H1 (cell line): Measurements from ENCODE around the gene ABCG1. TPM values are rescaled to one million over a fixed set of nuclear protein-coding genes. Genes with fewer than 3 reads are reported as not detected.

Source experiments
- CTCF ChIA-PET: fragments of 300-600 bp; sonication (Branson Sonifier 250); formaldehyde crosslinking; loops from one replicate; lab custom pipeline; 2021; ENCODE audit not compliant: partially characterized antibody; lab: Charles Lee
- POLR2A ChIA-PET: fragments of 300-600 bp; sonication (Branson Sonifier 250); formaldehyde crosslinking; loops from one replicate; lab custom pipeline; 2021; ENCODE audit warnings: inconsistent platforms; ENCODE audit not compliant: partially characterized antibody; lab: Charles Lee
- DNase-seq, 2 experiments: peaks; one replicate each; pipeline versions ENCODE4 v3.0.0 to v3.0.0-alpha.2; 2010 to 2022; ENCODE audit warnings: low spot score in 2 of 2, low read depth in 1 of 2, mixed read lengths in 1 of 2
- FAIRE-seq: peaks from 2 replicates; lab custom pipeline; 2011; peaks lifted over from hg19 to GRCh38; lab: Jason Lieb, UNC
- H2AFZ ChIP-seq: 2 replicates; pipeline ENCODE4 v1.8.1; 2012; ENCODE audit warnings: low read length, inconsistent platforms
- H2AK5ac ChIP-seq: 2 replicates; pipeline ENCODE4 v1.6.1; 2013; ENCODE audit warnings: low read depth, low read length
- H2BK120ac ChIP-seq: replicated peaks from 2 replicates; pipeline ENCODE3; 2013; ENCODE audit warnings: low read depth, low read length, inconsistent platforms
- H2BK12ac ChIP-seq: 2 replicates; pipeline ENCODE4 v1.6.1; 2013; ENCODE audit warnings: low read depth, low read length
- H2BK15ac ChIP-seq: 2 replicates; pipeline ENCODE4 v1.6.1; 2013; ENCODE audit warnings: low read length
- H2BK20ac ChIP-seq: 2 replicates; pipeline ENCODE4 v1.6.1; 2013; ENCODE audit warnings: low read length
- H2BK5ac ChIP-seq: 2 replicates; pipeline ENCODE4 v1.6.1; 2013; ENCODE audit warnings: low read depth, low read length
- H3K14ac ChIP-seq: 2 replicates; pipeline ENCODE4 v1.6.1; 2013; ENCODE audit warnings: inconsistent platforms; ENCODE audit not compliant: insufficient read length
- H3K18ac ChIP-seq: 2 replicates; pipeline ENCODE4 v1.6.1; 2013; ENCODE audit warnings: low read length; ENCODE audit errors: extremely low read depth
- H3K23ac ChIP-seq: 2 replicates; pipeline ENCODE4 v1.6.1; 2013; ENCODE audit warnings: inconsistent platforms; ENCODE audit not compliant: insufficient read length
- H3K23me2 ChIP-seq: 2 replicates; pipeline ENCODE4 v1.6.1; 2013; ENCODE audit warnings: low read depth, low read length
- H3K27ac ChIP-seq: 2 replicates; pipeline ENCODE4 v1.6.1; 2011; ENCODE audit warnings: low read depth, low read length, inconsistent platforms
- H3K27me3 ChIP-seq, 4 experiments: replicated peaks in 1 of 4; 1 replicate in 1 of 4; 2 replicates in 3 of 4; pipeline versions ENCODE4 v1.6.1 to v1.8.1; 2011 to 2013; ENCODE audit warnings: low read length in 3 of 4, mild to moderate bottlenecking in 3 of 4, inconsistent platforms in 2 of 4, mixed read lengths in 2 of 4, moderate library complexity in 1 of 4; ENCODE audit not compliant: control insufficient read depth in 3 of 4, insufficient read depth in 3 of 4; ENCODE audit errors: extremely low read depth in 1 of 4
- H3K36me3 ChIP-seq, 4 experiments: 2 replicates each; pipeline versions ENCODE4 v1.6.1 to v1.8.1; 2011 to 2013; ENCODE audit warnings: mild to moderate bottlenecking in 4 of 4, low read length in 3 of 4, moderate library complexity in 2 of 4, control low read depth in 1 of 4, inconsistent platforms in 1 of 4; ENCODE audit not compliant: insufficient read depth in 4 of 4, control insufficient read depth in 2 of 4
- H3K4ac ChIP-seq: replicated peaks from 2 replicates; pipeline ENCODE3; 2013; ENCODE audit warnings: low read length, low read depth, mixed read lengths, inconsistent platforms; ENCODE audit not compliant: insufficient read length
- H3K4me1 ChIP-seq, 4 experiments: replicated peaks in 1 of 4; 1 replicate in 1 of 4; 2 replicates in 3 of 4; pipeline versions ENCODE4 v1.6.1 to v1.8.1; 2011 to 2013; ENCODE audit warnings: low read length in 3 of 4, inconsistent platforms in 2 of 4, mixed read lengths in 1 of 4; ENCODE audit not compliant: insufficient read depth in 4 of 4, control insufficient read depth in 3 of 4
- H3K4me2 ChIP-seq, 2 experiments: 2 replicates each; pipeline versions ENCODE4 v1.6.1 to v1.8.1; 2011 to 2013; ENCODE audit warnings: low read depth in 2 of 2, low read length in 2 of 2, control low read depth in 1 of 2, inconsistent platforms in 1 of 2, mild to moderate bottlenecking in 1 of 2; ENCODE audit not compliant: insufficient read depth in 1 of 2
- H3K4me3 ChIP-seq, 4 experiments: fragments of 200-600, 300-600 bp in 1 of 4; sonication (generic), shearing (Covaris generic), sonication (Bioruptor Twin) in 1 of 4; 2 replicates each; pipeline versions ENCODE4 v1.5.1 to v1.8.1; 2011 to 2016; ENCODE audit warnings: low read length in 4 of 4, low read depth in 3 of 4, control low read depth in 2 of 4, inconsistent platforms in 2 of 4, mild to moderate bottlenecking in 2 of 4, mixed read lengths in 1 of 4, moderate library complexity in 1 of 4; ENCODE audit not compliant: insufficient read depth in 2 of 4; ENCODE audit errors: extremely low read depth in 1 of 4
- H3K56ac ChIP-seq: replicated peaks from 2 replicates; pipeline ENCODE3; 2013; ENCODE audit warnings: low read depth, mild to moderate bottlenecking, mixed read lengths, low read length, inconsistent platforms; ENCODE audit not compliant: insufficient read length
- H3K79me1 ChIP-seq: 2 replicates; pipeline ENCODE4 v1.6.1; 2013; ENCODE audit warnings: low read depth, low read length, control low read depth
- H3K79me2 ChIP-seq, 2 experiments: 2 replicates each; pipeline versions ENCODE4 v1.6.1 to v1.8.1; 2012 to 2013; ENCODE audit warnings: low read length in 2 of 2, mild to moderate bottlenecking in 2 of 2, inconsistent platforms in 1 of 2; ENCODE audit not compliant: insufficient read depth in 2 of 2, control insufficient read depth in 1 of 2
- H3K9ac ChIP-seq, 4 experiments: replicated peaks in 1 of 4; 1 replicate in 1 of 4; 2 replicates in 3 of 4; pipeline versions ENCODE4 v1.6.1 to v1.8.1; 2011 to 2013; ENCODE audit warnings: low read depth in 3 of 4, low read length in 3 of 4, control low read depth in 2 of 4, mild to moderate bottlenecking in 2 of 4, moderate library complexity in 2 of 4, inconsistent platforms in 1 of 4; ENCODE audit errors: extremely low read depth in 1 of 4
- H3K9me3 ChIP-seq, 2 experiments: 2 replicates each; pipeline versions ENCODE4 v1.6.1 to v1.8.1; 2012 to 2013; ENCODE audit warnings: mild to moderate bottlenecking in 2 of 2, moderate library complexity in 2 of 2, control low read depth in 1 of 2, inconsistent platforms in 1 of 2, low read depth in 1 of 2, low read length in 1 of 2, mixed read lengths in 1 of 2; ENCODE audit not compliant: insufficient read depth in 2 of 2
- H4K20me1 ChIP-seq, 2 experiments: replicated peaks in 1 of 2; 2 replicates each; pipeline versions ENCODE3 to v1.8.1; 2011 to 2013; ENCODE audit warnings: inconsistent platforms in 2 of 2, low read length in 2 of 2, mild to moderate bottlenecking in 1 of 2; ENCODE audit not compliant: insufficient read depth in 2 of 2, control insufficient read depth in 1 of 2
- H4K5ac ChIP-seq: 2 replicates; pipeline ENCODE4 v1.6.1; 2013; ENCODE audit warnings: low read length, low read depth, mixed read lengths, inconsistent platforms; ENCODE audit not compliant: insufficient read length
- H4K8ac ChIP-seq: 2 replicates; pipeline ENCODE4 v1.8.0; 2013; ENCODE audit warnings: mild to moderate bottlenecking, moderate library complexity, low read length, inconsistent platforms; ENCODE audit not compliant: insufficient read depth; ENCODE audit errors: extremely low read depth
- H4K91ac ChIP-seq: replicated peaks from 2 replicates; pipeline ENCODE3; 2013; ENCODE audit warnings: low read length, mixed read lengths, inconsistent platforms; ENCODE audit not compliant: insufficient read length
- E2F6 ChIP-seq: IDR thresholded peaks from 2 replicates; pipeline ENCODE4 v1.6.1; 2012; ENCODE audit warnings: inconsistent platforms
- SUZ12 ChIP-seq: fragments of 200-600 bp; sonication (generic); IDR thresholded peaks from 2 replicates; pipeline ENCODE4 v1.6.1; 2012; ENCODE audit warnings: mild to moderate bottlenecking, inconsistent platforms, low read length, moderate library complexity, mixed read lengths
- WGBS, 2 experiments: shearing (Covaris generic) in 1 of 2; methylation state at CpG; one replicate each; pipeline versions ENCODE4 v1.1.6 to v1.1.7; 2013 to 2015; ENCODE audit warnings: low lambda C conversion rate in 2 of 2, mixed read lengths in 2 of 2, inconsistent platforms in 1 of 2, low coverage in 1 of 2, missing lambda C conversion rate in 1 of 2; ENCODE audit not compliant: insufficient replicate concordance in 2 of 2, insufficient coverage in 1 of 2, insufficient read length in 1 of 2; ENCODE audit errors: extremely low coverage in 1 of 2, missing lambda C conversion rate in 1 of 2; 5-methylcytosine and 5-hydroxymethylcytosine counted together
- polyA plus RNA-seq, 7 experiments: library from polyadenylated mRNA; depleted of rRNA in 3 of 7; stranded (reverse) in 5 of 7; unstranded in 2 of 7; fragments of >200 nt in 5 of 7; fragments of 200-250 nt in 2 of 7; gene quantifications; 1 replicate in 5 of 7; 2 replicates in 1 of 7; 4 replicates in 1 of 7; pipeline versions ENCODE4 v1.2.1 to v1.2.3, GENCODE V29; 2011 to 2013; ENCODE audit warnings: missing spikeins in 2 of 7, mixed read lengths in 2 of 7
- total RNA-seq: library from RNA; stranded (reverse); fragmentation: NEBNext Ultra II Directional; extraction: Animal tissue kit (Norgen Biotek cat#: 25700); gene quantifications from 2 replicates; pipeline ENCODE4 v1.2.1, GENCODE V29; 2021

Gene ABCG1
- total and polyA plus RNA-seq, 2 of the 8 experiments (the other 6 are each of a cell fraction or from before 2014, with no cell fraction given), result 2.1 to 4.0 TPM

- H3K4me2 ChIP-seq, result no peak overlapping the region
- H3K36me3 ChIP-seq, result no peaks in the 10 kb centered on the region
- no peak overlapping the region for H3K23ac ChIP-seq
- TF ChIP-seq SUZ12 (no peak), E2F6 (0 out of 2 replicates have a peak, but pooled peaks have one; percentile 16)
- peaks cover 0 to 3% (median 1%) of the 10 kb centered on the region in 4 experiments; a peak in 1 of 7 replicates for H3K27me3 ChIP-seq
- no peaks in the 10 kb centered on the region for H3K9me3 ChIP-seq
- no peak overlapping the region for H4K91ac ChIP-seq
- no peak overlapping the region for H4K8ac ChIP-seq
- H3K4ac ChIP-seq, result no peak overlapping the region
- no peak overlapping the region for H3K9ac ChIP-seq
- no peaks in the 10 kb centered on the region for H4K20me1 ChIP-seq
- H2AK5ac ChIP-seq, result no peak overlapping the region
- H2BK120ac ChIP-seq, result no peak overlapping the region
- H3K18ac ChIP-seq, result no peak overlapping the region
- H3K4me3 ChIP-seq, result no peak overlapping the region
- CTCF ChIA-PET, result interaction anchor here (0.8 to 1.6 kb wide), 5 partner anchors 9 to 67 kb away, joined by 3 to 5 read pairs (median 4); no protein-coding TSS in a partner anchor
- H3K79me2 ChIP-seq, result no peaks in the 10 kb centered on the region
- no peaks in the 10 kb centered on the region for H3K79me1 ChIP-seq
- DNase-seq (no peak), FAIRE-seq (no peak)
- H3K27ac ChIP-seq, result no peak overlapping the region
- no peak overlapping the region for H2BK5ac ChIP-seq
- H2BK20ac ChIP-seq, result no peak overlapping the region
- H3K14ac ChIP-seq, result no peak overlapping the region
- H4K5ac ChIP-seq, result no peak overlapping the region
- no peaks in the 10 kb centered on the region for H3K4me1 ChIP-seq
- H2BK12ac ChIP-seq, result no peak overlapping the region
- H2AFZ ChIP-seq, result no peak overlapping the region
- 94% methylated on average over 21 of the region's 21 CpGs; no CpG with 5 or more reads in 1 of the 2 experiments for WGBS, 2 experiments
- no peak overlapping the region for H2BK15ac ChIP-seq
- H3K23me2 ChIP-seq, result no peaks in the 10 kb centered on the region
- POLR2A ChIA-PET, result no interaction called here
- no peak overlapping the region for H3K56ac ChIP-seq
Observed at GRCh38 chr21:42191696-42192595, 27.0 kb upstream of the ABCG1 start.
